Right lobe of liver (tissue), 6 donors: ENCODE measurements around the gene VPS52. TPM values are rescaled to one million over a fixed set of nuclear protein-coding genes. Genes with fewer than 3 reads are reported as not detected.
A peak's percentile ranks its signal among the peaks of the same experiment; 100 is the strongest.

Experiments used
- ATAC-seq, 4 donors: fragments of 200-7000 bp; cut with Tn5 transposase; one replicate each; pipeline ENCODE4 v1.9.1; 2020; ENCODE audit warnings: mild to moderate bottlenecking in 4 of 4, moderate library complexity in 4 of 4
- DNase-seq, 3 donors: peaks; one replicate each; pipeline ENCODE4 v3.0.0-alpha.2; 2020
- H3K27ac ChIP-seq, 3 donors: fragments of 200-600 bp; one replicate each; pipeline ENCODE4 v1.8.0; 2022
- H3K27me3 ChIP-seq, 2 donors: fragments of 200-600 bp; one replicate each; pipeline ENCODE4 v1.8.0; 2022
- H3K36me3 ChIP-seq, 4 donors: fragments of 200-600 bp; sonication (generic) in 1 of 4; one replicate each; pipeline versions ENCODE4 v1.5.1 to v1.8.0; 2017 to 2022; ENCODE audit warnings: control low read depth in 1 of 4
- H3K4me1 ChIP-seq, 4 donors: fragments of 200-600 bp; sonication (generic) in 1 of 4; one replicate each; pipeline versions ENCODE4 v1.5.1 to v1.8.0; 2017 to 2022; ENCODE audit warnings: control low read depth in 1 of 4
- H3K4me3 ChIP-seq, 3 donors: fragments of 200-600 bp; one replicate each; pipeline ENCODE4 v1.8.0; 2022
- H3K9me3 ChIP-seq, 4 donors: fragments of 200-600 bp; sonication (generic) in 1 of 4; one replicate each; pipeline versions ENCODE4 v1.5.1 to v1.8.0; 2017 to 2022; ENCODE audit warnings: control low read depth in 1 of 4
- POLR2A ChIP-seq: fragments of 450-650 bp; IDR thresholded peaks from one replicate; pipeline ENCODE4 v1.6.1; 2017; ENCODE audit warnings: antibody characterized with exemption, mild to moderate bottlenecking
- WGBS: methylation state at CpG from one replicate; pipeline ENCODE4 v1.1.6; 2018; ENCODE audit warnings: low coverage, low lambda C conversion rate; ENCODE audit not compliant: insufficient coverage; ENCODE audit errors: missing lambda C conversion rate; 5-methylcytosine and 5-hydroxymethylcytosine counted together
- intact Hi-C, 2 donors: fragments of 100-400 bp; cut with DNase I; formaldehyde crosslinking; loops; one replicate each; pipeline versions ENCODE4 v1.11.2 to v1.14.1; 2022
- total RNA-seq, 6 experiments: library from RNA; depleted of rRNA in 2 of 6; stranded (reverse); fragments of >200 nt in 2 of 6; fragmentation: NEBNext Ultra II Directional in 3 of 6; extraction: Animal tissue kit (Norgen Biotek cat#: 25700) in 3 of 6; gene quantifications; one replicate each; pipeline versions ENCODE4 v1.1.0 to v1.2.4, GENCODE V29; 2016 to 2023
- TF ChIP-seq, protein P1 (sequence below), 4 donors: fragments of 200-600 bp in 3 of 4; fragments of 450-650 bp in 1 of 4; IDR thresholded peaks; one replicate each; pipeline versions ENCODE4 v1.5.1 to v1.8.0; 2016 to 2022; ENCODE audit warnings: antibody characterized with exemption in 4 of 4, mild to moderate bottlenecking in 2 of 4
- donor health status: DM: no; HTN: yes; CAD: no.
- donor health status: DM: no; HTN: no; CAD: no.
- donor health status: DM: no; HTN: no; CAD: no.
- donor health status: DM: no; HTN: yes; CAD: no.
- donor health status: DM: no; HTN: yes; CAD: no.

The VPS52 gene
- total RNA-seq, 6 experiments from 2014 or later: 16.4 to 35.1 (median 27.5) TPM

DNA sequence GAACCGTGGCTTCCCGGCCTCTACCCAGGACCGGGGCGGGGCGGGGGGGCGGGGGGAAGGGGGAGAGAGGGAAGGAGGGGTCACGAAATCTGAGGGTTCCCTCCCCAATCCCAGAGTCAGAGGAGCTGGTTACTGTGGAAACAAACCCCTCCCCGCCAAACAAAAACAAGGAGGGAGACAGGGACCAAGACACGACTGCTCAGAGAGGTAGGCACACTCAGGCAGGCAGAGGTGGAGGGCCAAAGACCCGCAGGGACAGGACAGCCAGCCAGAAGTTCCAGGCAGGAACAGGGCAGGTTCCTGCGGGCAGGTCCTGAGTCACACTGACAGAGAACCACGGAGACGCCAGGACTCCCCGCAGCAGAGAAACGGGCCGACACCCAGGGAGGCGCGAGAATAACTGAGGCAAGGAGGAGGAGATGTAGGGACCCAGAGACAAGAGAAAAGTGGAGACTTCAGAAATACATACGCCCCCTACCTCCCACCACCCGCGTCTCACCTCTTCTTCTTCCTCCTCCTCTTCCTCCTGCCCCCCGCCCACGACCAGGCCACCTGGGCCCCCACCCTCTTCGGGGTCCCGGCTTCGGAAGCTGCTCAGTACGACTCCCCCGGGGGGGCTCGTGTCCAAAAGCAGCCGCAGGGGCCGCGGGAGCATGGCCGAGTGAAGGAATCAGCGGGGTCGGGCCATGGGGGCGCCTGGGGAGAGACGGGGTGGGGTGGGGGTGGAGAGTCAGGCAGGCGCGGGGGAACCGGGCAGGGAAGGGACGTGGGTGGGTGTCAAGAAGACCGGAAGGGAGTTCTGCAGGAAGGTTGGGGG is 26.5 kb upstream of the VPS52 start:
- ATAC-seq (peak; percentile 50 to 67 (median 63)), DNase-seq (peak; percentile 65 to 86 (median 73))
- no peaks in the 10 kb centered on the region for H3K9me3 ChIP-seq
- H3K4me3 ChIP-seq: peak overlapping the region; percentile 67 to 95 (median 84)
- H3K4me1 ChIP-seq: peaks cover 0 to 21% (median 4%) of the 10 kb centered on the region in 4 donors
- no peak for TF ChIP-seq POLR2A
- TF ChIP-seq, protein P1, sequence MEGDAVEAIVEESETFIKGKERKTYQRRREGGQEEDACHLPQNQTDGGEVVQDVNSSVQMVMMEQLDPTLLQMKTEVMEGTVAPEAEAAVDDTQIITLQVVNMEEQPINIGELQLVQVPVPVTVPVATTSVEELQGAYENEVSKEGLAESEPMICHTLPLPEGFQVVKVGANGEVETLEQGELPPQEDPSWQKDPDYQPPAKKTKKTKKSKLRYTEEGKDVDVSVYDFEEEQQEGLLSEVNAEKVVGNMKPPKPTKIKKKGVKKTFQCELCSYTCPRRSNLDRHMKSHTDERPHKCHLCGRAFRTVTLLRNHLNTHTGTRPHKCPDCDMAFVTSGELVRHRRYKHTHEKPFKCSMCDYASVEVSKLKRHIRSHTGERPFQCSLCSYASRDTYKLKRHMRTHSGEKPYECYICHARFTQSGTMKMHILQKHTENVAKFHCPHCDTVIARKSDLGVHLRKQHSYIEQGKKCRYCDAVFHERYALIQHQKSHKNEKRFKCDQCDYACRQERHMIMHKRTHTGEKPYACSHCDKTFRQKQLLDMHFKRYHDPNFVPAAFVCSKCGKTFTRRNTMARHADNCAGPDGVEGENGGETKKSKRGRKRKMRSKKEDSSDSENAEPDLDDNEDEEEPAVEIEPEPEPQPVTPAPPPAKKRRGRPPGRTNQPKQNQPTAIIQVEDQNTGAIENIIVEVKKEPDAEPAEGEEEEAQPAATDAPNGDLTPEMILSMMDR (IDR thresholded peaks at IDR 0.05): no peak
- WGBS: 4% methylated on average over 29 of the region's 42 CpGs
- peaks cover 0 to 23% (median 0%) of the 10 kb centered on the region in 4 donors for H3K36me3 ChIP-seq
- no peaks in the 10 kb centered on the region for H3K27me3 ChIP-seq
- intact Hi-C loops: no loop called here
- peak overlapping the region; percentile 75 to 97 (median 93) for H3K27ac ChIP-seq

DNA sequence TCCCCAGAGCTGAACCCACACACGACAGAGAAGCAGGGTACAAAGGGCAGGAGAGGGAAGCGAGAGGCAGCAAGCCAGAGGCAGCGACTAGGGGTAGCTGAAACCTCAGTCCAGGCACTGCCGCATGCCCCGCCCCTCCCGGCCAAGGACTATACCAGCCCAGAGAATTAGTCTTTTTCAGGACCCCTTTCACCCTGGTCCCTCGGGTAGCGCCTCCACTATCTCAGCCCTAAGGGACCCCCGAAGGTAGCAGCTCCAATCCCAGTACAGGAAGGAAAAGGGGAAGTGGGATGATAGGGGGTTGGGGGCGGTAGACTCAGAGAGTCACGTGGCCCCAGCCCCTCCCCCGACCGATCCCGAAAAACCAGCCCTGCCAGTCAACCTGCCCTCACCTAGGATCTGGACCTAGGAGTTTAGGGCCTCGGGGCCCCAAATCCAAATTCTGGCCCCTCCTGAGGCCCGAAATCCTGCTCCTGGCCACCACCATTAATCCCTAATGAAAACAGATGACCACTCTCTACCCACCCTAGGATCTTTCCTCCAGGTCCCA is 25.8 kb upstream of the VPS52 start:
- peak overlapping the region; percentile 67 to 95 (median 84) for H3K4me3 ChIP-seq
- DNase-seq: peak in 2 of 3 donors; percentile 73 to 80
- H3K36me3 ChIP-seq: peaks cover 0 to 25% (median under 1%) of the 10 kb centered on the region in 4 donors
- TF ChIP-seq, protein P1 (IDR thresholded peaks at IDR 0.05): no peak
- no peak for TF ChIP-seq POLR2A
- peaks cover 0 to 21% (median 4%) of the 10 kb centered on the region in 4 donors for H3K4me1 ChIP-seq
- peak; percentile 26 to 49 (median 38) for ATAC-seq
- 0% methylated on average over 6 of the region's 16 CpGs for WGBS
- no peaks in the 10 kb centered on the region for H3K27me3 ChIP-seq
- intact Hi-C loops: no loop called here
- H3K27ac ChIP-seq: peak overlapping the region; percentile 64 to 97 (median 93)
- H3K9me3 ChIP-seq: no peaks in the 10 kb centered on the region

DNA sequence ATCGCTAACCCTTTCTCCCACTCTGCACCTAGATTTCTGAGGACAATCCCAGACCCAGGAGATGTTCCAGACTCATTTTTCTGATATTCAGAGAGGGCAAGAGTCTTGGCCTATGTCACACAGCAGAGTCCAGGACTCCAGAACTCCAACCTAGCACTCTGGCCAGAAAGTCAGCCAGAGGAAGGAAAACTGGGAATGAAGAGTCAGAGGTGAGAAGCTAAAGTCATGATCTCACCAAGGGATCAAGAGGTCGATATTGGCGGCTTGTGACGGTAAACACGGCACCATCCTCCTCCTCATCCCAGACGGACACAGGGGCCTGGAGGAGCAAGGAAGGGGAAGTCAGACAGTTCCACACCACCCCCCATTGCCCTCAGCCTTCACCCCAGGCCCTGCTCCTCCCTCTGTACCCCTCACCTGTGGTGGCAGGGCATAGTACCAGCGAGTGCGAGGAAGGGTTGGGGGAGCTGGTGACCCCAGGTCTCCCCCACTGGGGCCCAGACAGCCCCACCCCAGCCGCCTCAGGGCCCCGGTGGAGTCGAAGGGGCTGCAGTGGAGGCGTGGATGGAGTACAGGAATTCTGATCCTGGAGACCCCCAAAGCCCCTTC is 25.2 kb upstream of the VPS52 start:
- no peaks in the 10 kb centered on the region for H3K27me3 ChIP-seq
- ATAC-seq (peak in 1 of 4 donors; percentile 2), DNase-seq (peak in 1 of 3 donors; percentile 31)
- TF ChIP-seq POLR2A: no peak
- TF ChIP-seq, protein P1 (IDR thresholded peaks at IDR 0.05): no peak
- WGBS: 14% methylated on average over 9 of the region's 12 CpGs
- H3K36me3 ChIP-seq: peaks cover 0 to 26% (median 4%) of the 10 kb centered on the region in 4 donors
- peaks cover 0 to 21% (median 4%) of the 10 kb centered on the region in 4 donors for H3K4me1 ChIP-seq
- intact Hi-C loops: no loop called here
- H3K27ac ChIP-seq: peak overlapping the region; percentile 64 to 97 (median 93)
- peak overlapping the region; percentile 67 to 95 (median 84) for H3K4me3 ChIP-seq
- H3K9me3 ChIP-seq: no peaks in the 10 kb centered on the region

DNA sequence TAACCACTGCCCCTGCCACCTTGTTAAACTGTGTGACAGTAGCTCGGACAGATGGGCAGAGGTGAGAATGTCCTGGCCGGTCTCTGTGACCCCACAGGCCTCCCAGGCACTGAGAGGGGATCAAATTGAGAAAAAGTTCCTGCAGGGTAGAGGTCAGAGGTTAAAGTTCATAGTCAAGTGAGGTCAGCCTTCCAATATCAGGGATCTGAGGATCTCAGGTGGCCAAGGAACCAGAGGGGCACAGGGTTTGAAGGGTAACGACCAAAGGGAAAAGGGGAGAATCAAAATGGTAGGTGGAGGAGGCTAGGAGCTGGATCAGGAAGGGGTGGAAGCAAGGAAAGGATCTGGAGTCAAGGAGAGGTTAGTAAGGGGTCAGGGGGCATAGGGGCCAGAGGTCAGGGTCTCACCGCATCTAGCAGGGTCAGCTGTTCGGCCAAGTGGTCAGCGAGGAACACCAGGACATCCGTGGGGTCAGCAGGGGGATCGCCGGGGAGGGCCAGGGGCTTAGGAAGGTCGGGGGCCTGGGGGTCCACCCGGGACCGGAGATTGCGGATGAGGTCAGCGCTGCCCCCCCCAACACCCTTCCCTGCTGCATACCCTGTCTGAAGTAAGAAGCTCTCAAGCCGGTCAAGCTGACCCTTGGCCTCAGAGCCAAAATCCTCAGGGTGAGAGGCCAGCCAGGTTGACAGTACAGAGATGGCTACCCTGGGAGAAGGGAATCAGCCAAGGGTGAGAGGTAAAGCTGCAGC is 24.1 kb upstream of the VPS52 start:
- no peaks in the 10 kb centered on the region for H3K9me3 ChIP-seq
- 63% methylated on average over 5 of the region's 15 CpGs for WGBS
- intact Hi-C loops: no loop called here
- peaks cover 0 to 34% (median 4%) of the 10 kb centered on the region in 4 donors for H3K36me3 ChIP-seq
- no peak overlapping the region for H3K4me3 ChIP-seq
- H3K27me3 ChIP-seq: no peaks in the 10 kb centered on the region
- H3K4me1 ChIP-seq: peaks cover 0 to 21% (median 5%) of the 10 kb centered on the region in 4 donors
- H3K27ac ChIP-seq: no peak overlapping the region
- ATAC-seq (no peak), DNase-seq (peak in 1 of 3 donors; percentile 28)
- no peak for TF ChIP-seq POLR2A
- TF ChIP-seq, protein P1 (IDR thresholded peaks at IDR 0.05): no peak
